HG03045 (cell line): ENCODE measurements around the gene SOS2.

Source experiments
- ATAC-seq: cut with Tn5 transposase; IDR thresholded peaks from one replicate; pipeline ENCODE4 v1.9.1; 2021; ENCODE audit warnings: mild to moderate bottlenecking, moderate library complexity; ENCODE audit not compliant: unreplicated experiment

The SOS2 gene

DNA sequence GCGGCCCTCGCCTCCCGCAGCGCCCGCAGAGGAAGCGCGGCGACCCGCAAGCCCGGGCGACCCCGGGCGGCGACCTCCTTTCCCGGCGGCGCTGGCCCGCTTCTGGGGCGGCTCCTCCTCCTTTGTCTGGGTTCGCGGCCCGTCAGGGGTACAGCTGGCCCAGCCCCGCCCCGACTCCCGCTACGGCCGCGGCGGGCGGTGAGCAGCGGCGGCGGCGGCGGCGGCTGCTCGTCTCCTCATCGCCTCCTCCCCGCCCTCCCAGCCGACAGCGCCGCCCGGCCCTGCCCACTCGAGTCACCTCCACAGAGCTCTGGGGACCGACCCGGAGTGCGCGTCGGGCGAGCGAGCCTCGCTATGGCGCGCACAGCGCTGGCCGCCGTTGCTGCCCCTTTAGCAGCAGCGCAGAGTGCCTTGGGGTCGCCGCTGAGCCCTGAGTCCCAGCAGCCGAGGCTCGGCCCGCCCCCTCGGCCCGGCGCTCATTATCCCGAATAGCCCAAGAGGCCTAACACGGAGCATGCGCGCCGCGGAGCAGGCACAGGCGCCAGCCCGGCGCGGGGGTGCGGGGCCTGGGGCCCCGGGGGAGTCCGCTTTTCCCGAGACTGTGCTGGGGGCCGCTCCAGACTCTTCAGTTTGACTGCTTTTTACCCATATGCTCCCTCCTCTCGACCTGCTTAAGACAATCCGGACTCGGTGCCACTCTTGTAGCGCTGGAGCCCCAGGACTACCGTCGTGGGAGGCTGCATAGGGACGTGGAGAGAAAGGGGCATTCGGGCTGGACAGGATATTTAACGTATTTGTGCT is at the start of gene SOS2:
SOS2 (minus strand) TSS at position 104 of the 801 bp plus-strand sequence. CDS start 295 bp downstream, outside the sequence.
- ATAC-seq = peak; percentile 90

DNA sequence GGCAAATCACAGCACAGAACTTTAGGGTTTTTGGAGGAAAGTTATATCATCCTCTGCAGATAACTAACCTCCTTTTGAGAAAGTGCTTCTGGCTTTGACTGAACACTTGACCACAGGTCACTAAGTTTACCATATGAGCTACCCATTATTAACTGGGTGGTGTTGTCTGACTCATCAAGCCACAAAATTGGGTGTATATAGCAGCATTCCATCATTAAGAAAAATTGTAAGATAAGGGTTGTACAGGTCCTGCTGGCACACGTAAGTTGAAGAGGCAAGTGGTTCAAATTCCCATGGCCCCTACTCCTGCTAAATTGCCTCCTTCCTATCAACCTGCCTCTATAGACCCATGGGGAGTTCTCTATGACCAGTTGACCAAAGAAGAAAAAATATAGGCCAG is 41.1 kb upstream of the SOS2 start:
- no peak for ATAC-seq

- ATAC-seq = no peak
These were observed 39.6 kb upstream of the SOS2 start for GRCh38 chr14:50270932-50271331.

DNA sequence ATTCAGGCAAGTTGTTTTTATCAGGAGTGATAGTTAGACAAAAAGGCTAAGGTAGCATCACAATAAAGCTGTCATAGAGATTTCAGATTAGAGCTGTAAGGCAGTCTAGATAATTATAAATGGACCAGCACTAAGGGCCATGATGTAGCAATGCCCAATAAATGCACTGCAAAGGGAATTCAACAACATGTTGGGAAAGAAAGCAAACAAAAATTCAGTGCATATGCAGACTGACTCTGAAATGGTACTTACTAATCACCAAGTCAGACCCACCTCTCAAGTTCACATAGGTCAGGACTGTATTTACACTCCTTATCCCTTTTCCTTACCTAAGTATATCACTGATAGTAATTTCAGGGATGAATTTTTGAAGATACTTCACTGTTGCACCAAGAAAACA is 33.7 kb upstream of the SOS2 start:
- no peak for ATAC-seq

DNA sequence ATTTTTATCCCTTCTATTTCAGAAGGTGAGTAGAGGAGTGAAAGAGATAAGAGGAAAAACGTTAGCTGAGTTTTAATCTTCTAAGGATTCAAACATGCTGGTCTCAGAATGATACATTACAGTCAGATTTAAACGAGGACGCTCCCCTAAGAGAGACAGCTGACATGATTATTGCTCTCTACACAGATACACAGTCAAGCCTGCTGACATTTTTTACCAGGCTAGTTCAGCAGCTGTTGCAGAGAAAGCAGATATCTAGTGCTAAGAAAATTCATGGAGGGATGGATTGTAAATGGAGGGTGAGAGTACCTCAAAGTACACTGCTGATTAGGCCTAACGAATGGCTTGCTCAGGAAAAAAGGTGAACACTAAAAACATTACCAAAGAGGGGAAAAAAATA is 31.9 kb upstream of the SOS2 start:
- ATAC-seq = no peak

DNA sequence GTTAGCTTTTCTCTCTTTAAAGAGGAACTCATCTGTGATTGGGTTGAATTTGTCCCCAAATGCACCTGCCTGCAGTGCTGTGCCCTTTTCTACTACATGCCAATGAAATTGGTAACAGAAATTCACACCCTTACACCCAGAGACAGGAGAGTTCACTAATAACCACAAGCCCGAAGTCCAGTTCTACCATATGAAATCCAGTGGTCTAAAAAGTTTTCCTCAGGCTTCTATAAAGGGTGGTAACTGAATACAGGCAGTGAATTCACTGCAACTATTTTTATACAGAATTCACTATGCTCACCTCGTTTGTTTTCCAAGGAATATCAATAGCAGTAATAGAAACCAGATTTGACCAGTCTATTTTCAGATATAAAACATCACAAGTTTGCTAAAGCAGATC is 31.5 kb upstream of the SOS2 start:
- ATAC-seq = no peak

GRCh38 chr14:50260511-50260910 is 29.1 kb upstream of the SOS2 start:
- ATAC-seq = no peak

DNA sequence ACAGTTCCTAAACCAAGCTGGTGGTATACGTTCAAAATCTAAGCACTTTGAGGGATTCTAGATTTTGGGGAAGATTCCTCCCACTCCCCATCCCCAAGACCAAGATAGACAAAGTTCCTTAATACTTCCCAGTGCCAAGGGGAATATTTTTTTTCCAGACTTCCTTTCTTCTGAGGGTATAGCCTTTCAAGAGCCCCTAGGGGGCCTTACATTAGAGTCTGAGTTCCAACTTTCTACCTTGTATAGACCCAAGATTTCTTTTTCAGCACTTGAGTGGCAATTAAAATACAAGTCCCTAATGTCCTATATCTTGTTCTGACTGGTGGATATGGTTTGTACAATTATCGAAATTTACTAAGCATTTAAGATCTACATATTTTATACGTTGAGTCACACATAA is 28.7 kb upstream of the SOS2 start:
- ATAC-seq = no peak

DNA sequence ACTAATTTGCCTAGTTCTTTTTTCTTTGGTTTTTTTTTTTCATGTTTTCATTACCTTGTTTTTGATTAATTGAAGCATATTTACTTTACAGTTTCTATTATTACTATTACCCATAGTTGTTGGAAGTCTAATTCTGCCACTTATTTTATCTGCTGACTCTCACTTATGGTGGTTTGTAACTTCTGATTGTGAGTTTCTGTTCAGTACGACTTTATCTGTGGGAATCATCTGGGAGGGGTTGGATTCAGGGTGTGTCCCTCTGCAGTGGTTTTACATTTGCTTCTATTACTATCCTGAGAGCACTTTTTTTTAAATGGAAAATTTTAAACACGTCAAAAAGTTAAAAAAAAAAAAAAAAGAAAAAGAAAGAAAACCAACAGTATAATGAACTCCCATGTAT is 26.4 kb upstream of the SOS2 start:
- no peak for ATAC-seq

- no peak for ATAC-seq
These were observed 22.9 kb upstream of the SOS2 start for GRCh38 chr14:50254248-50254647.

DNA sequence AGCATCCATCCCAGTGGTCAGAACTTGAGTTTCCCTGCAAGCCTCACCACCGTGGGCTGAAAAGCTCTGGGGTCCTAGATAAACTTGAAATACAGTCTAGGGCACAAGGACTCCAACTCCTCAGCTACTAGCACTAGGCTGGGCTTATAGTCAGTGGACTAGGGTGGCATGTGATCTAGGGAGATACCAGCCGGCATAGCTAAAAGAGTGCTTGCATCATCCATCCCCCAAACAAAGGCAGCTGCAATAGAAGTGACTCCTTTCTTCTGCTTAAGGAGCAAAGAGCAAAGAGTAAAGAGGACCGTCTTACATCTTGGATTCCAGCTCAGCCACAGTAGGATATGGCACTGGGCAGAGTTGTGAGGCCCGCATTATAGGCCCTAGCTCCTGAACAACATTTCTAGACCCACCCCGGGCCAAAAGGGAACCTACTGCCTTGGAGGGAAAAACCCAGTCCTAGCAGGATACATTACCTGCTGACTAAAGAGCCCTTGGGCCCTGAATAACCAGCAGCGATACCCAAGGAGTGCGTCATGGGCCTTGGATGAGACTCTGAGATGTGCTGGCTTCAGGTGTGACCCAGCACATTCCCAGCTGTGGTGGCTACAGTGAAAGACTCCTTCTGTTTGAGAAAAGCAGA is 17.9 kb upstream of the SOS2 start:
- ATAC-seq = no peak

DNA sequence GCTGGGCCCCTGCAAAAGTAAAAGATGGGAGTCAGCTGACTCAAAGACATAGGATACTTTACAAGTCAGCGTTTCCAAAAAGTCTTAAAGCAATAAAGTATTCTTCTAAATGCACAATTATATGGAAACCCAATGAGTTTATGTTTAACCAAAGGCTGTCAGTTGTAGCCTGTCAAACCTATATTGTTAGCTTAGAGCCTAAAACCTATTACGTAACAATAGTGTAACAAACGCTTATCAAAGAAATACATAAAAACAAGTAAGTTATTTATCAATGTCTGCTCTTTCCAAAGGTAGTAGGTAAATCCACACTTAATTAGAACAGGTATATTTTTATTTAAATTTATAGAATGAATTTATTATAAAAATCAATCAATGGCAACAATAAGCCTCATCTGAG is 15.9 kb upstream of the SOS2 start:
- ATAC-seq = no peak

DNA sequence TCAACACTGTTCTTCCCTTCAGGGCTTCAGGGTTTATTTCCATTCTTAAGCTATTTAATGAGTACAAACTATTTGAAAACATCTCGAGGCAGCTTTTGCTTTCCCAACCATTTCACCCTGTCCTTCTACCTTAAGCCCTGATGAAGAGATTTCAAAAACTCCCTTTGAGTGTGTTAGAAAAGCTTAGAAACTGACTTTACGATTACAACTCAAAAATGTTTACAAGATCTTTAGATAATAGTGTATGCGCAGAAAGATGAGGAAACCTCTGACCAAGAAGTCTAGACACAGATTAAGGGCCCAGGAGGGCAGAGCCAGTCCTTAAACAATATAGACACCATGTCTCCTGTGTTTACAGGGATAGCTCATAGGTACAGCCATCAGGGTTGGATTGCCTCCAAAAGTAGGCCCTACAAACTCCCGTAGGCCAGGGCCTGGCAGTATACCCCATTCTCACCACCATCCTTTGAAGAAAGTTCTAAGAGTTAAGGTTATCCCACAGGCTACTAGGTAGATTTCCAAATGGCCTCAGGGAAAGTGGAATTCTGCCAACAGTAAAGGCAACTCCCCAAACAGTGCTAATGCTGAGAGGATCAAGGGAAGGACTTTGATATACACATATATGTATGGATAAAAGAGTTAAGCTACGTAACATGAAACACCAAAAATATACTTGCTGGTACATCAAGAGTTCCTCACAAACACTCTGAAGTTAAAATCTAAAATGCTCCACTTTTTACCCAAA is 11.4 kb upstream of the SOS2 start:
- no peak for ATAC-seq

DNA sequence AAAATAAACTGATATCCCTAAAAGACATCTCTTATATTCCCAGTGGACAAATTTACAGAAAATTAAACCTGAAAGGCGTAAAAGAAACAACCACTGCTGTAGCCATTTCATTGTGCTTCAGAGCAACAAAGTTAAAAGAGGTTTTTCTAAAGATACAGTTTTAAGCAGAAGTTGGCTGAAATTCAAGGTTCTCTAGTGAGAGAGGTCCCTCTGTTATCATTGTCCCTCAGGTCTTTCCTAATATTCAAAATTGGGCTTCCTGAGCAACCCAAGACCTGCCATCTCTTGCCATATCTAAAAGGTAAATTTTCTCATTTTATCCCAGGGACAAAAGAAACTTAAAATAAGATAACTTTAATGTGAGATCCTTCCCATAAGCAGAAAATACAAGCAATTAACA is 10.7 kb upstream of the SOS2 start:
- no peak for ATAC-seq

GRCh38 chr14:50237427-50237826 is 6.0 kb upstream of the SOS2 start:
- ATAC-seq = no peak

GRCh38 chr14:50233951-50234250 is 2.5 kb upstream of the SOS2 start:
- no peak for ATAC-seq

DNA sequence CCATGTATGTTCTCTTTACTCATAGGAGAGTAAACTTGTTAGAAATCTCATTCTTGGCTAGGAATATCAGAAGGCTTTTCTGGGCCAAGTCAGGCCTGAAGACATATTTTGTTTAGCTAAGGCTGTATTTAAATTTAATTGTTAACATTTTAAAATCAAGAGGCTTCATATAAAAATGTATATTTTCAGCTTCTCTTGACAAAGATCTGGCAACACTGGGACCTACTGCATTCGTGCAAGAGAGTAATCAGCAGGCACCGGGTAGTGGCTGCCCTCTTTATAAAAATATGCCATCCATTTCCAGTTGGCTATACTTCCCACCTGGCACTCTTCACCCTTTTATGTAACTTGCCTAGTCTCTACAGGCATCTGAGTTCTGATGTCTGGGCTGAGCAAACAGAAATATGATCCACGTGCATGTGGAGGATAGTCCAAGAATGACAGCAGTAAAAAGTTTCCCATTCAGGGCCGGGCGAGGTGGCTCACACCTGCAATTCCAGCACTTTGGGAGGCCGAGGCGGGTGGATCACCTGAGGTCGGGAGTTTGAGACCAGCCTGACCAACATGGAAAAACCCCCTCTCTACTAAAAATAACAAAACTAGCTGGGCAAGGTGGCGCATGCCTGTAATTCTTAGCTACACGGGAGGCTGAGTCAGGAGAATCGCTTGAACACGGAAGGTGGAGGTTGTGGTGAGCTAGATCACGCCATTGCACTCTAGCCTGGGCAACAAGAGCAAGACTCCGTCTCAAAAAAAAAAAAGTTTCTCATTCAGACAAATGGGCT is 2.0 kb upstream of the SOS2 start:
- no peak for ATAC-seq

GRCh38 chr14:50232276-50232642 is 881 bp upstream of the SOS2 start:
- no peak for ATAC-seq

DNA sequence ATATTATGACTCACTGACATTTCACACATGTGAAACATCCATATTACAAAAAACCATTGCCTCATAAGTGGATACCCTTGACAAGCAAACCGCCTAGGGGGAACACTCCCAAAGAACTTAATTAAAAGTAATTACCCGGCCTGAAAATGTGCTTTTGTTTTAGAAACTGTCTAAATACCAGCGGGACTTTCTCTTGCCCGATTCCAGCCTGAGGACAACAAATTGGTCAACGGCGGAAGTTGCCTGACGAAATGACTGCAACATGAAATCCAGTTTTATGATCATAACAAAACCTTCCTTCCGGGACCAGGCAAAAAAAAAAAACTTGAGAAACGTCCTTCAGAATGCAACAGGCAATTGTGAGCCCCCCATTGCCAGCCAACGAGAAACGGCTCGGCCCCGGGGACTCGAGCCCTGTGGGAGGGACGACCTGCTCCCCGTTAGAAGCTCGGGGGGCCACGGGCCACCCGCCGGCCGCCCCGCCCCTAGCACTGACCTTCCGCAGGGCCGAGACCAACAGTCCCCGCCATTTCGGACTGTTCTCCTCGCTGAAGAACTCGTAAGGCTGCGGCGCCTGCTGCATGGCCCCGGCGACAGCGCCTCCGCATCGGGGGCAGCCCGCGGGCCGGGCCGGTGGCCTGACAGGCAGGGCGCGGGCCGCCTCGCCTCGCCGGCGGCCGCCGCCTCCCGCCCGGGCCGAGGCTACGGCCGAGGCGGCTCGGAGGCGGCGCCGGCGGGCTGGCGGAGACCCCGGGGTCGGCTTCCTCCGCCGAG is 490 bp downstream of the SOS2 start:
- peak; percentile 36 for ATAC-seq

DNA sequence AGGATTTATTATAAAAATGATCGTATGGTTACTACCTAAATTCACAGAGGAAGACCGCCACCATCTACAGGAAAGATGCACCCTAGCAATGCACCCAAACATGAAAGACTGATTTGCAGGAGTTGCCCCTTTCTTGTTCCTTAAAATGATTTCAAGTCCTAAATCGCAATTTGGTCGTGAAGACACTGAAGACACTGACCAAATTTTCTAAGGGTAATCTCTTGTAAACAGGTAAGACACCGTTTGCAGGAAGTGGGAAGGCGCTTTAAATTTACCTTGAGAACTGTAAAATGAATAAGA is 1.0 kb downstream of the SOS2 start:
- no peak for ATAC-seq

GRCh38 chr14:50229681-50230080 is 1.7 kb downstream of the SOS2 start:
- ATAC-seq = no peak
